Colonic mucosa (tissue), 4 donors: ENCODE results near the gene DENND1A. TPM values are rescaled to one million over a fixed set of nuclear protein-coding genes. Genes with fewer than 3 reads are reported as not detected.

Experiments used
- DNase-seq: peaks from one replicate; pipeline ENCODE4 v3.0.0-alpha.2; 2020
- H3K27ac ChIP-seq: fragments of 200-600 bp; one replicate; pipeline ENCODE4 v1.8.0; 2021
- H3K27me3 ChIP-seq: fragments of 200-600 bp; one replicate; pipeline ENCODE4 v1.8.0; 2021
- H3K36me3 ChIP-seq: fragments of 200-600 bp; one replicate; pipeline ENCODE4 v1.8.0; 2021
- H3K4me1 ChIP-seq: fragments of 200-600 bp; one replicate; pipeline ENCODE4 v1.8.0; 2021; ENCODE audit warnings: mild to moderate bottlenecking
- H3K4me3 ChIP-seq: fragments of 200-600 bp; one replicate; pipeline ENCODE4 v1.8.0; 2021
- H3K9ac ChIP-seq, 2 donors: one replicate each; pipeline ENCODE4 v1.7.0; 2013; ENCODE audit warnings: control low read depth in 2 of 2, low read depth in 2 of 2, low read length in 2 of 2
- H3K9me3 ChIP-seq: fragments of 200-600 bp; one replicate; pipeline ENCODE4 v1.8.0; 2021
- intact Hi-C: fragments of 100-400 bp; cut with DNase I; formaldehyde crosslinking; loops from one replicate; pipeline ENCODE4 v1.14.1; 2022
- total RNA-seq, 2 donors: library from RNA; stranded (reverse); fragmentation: NEBNext Ultra II Directional in 1 of 2; extraction: Animal tissue kit (Norgen Biotek cat#: 25700) in 1 of 2; gene quantifications; one replicate each; pipeline ENCODE4 v1.2.1, GENCODE V29; 2021
- TF ChIP-seq, protein P1 (sequence below): fragments of 200-600 bp; IDR thresholded peaks from one replicate; pipeline ENCODE4 v1.8.0; 2022; ENCODE audit warnings: antibody characterized with exemption, mild to moderate bottlenecking
- donor health status: healthy.
- donor health status: DM: no; HTN: no; CAD: no.
- donor health status: DM: no; HTN: no; CAD: no.

The DENND1A gene
- total RNA-seq, 2 donors from 2014 or later = 34.3 to 39.9 TPM

DNA sequence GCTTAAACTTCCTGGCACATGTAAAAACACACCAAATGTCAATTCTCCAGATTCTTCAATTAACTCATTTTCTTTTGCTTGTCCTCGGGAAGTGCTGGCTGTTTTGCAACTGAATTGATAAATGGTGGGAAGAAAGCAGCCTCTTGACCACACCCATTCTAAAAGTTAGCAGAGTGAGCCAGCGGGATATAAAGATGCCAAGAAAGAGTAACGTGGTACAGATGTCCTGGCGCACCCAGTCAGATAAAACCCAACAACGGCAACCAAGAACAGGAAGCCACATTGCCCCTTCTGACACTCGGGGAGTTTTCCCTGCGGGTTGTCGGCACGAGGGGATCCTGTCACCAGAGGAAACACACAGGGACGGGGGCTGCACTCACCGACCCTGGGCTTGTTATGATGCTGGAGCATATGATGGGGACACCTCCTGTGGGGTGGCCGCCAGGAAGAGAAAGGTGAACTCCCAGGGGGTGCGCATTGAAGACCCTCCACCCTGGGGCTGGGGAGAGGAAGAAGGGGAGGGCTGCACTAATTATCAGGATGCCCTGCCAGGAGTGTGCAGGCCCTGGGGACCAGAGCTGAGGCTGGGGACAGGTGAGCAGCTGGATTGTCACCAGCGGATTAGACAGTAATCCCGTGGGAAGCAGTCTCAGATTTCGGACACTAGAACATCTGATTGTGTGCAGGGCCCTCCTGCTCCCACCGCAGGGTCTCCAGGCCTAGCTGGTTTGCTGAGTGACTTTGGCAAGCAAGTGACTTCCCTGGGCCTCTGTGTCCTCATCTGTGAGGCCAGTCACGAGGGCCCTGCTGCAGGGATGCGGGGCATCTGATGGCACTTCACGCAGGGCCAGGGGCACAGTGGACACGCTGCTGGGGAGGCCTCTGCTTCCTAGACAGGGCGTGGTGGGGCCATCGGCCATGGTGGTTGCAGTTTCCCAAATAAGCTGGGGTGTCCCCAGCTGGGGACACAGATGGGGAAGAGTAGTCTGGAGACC, 514.7 kb downstream of the DENND1A start:
- Histone ChIP-seq H3K9ac (no peak overlapping the region), H3K9me3 (no peaks in the 10 kb centered on the region), H3K27ac (no peak overlapping the region), H3K4me1 (no peaks in the 10 kb centered on the region), H3K27me3 (no peaks in the 10 kb centered on the region), H3K4me3 (no peak overlapping the region), H3K36me3 (no peaks in the 10 kb centered on the region)
- no peak for DNase-seq
- TF ChIP-seq, protein P1, sequence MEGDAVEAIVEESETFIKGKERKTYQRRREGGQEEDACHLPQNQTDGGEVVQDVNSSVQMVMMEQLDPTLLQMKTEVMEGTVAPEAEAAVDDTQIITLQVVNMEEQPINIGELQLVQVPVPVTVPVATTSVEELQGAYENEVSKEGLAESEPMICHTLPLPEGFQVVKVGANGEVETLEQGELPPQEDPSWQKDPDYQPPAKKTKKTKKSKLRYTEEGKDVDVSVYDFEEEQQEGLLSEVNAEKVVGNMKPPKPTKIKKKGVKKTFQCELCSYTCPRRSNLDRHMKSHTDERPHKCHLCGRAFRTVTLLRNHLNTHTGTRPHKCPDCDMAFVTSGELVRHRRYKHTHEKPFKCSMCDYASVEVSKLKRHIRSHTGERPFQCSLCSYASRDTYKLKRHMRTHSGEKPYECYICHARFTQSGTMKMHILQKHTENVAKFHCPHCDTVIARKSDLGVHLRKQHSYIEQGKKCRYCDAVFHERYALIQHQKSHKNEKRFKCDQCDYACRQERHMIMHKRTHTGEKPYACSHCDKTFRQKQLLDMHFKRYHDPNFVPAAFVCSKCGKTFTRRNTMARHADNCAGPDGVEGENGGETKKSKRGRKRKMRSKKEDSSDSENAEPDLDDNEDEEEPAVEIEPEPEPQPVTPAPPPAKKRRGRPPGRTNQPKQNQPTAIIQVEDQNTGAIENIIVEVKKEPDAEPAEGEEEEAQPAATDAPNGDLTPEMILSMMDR = no peak
- intact Hi-C loops = no loop called here

DNA sequence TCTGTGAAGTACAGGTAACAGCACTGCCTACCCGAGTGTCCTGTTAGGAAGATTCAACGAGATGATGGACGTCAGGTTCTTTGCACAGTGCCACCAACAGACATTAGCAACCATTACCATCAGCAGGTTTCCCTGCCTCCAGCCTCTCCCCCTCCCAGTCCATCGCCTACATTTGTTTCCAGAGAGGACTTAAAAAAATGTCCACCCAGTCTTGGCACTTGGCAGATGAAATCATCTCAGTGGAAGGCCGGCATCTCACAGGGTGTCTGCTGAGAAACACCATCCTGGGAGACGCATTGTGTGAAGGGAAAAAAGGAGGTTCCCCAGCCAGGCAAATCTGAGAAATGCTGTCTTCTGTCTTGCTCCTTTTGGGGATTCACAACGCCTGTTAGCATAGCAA, 515.7 kb downstream of the DENND1A start:
- Histone ChIP-seq H3K9ac (no peak overlapping the region), H3K9me3 (no peaks in the 10 kb centered on the region), H3K27ac (no peak overlapping the region), H3K4me1 (no peaks in the 10 kb centered on the region), H3K27me3 (no peaks in the 10 kb centered on the region), H3K4me3 (no peak overlapping the region), H3K36me3 (no peaks in the 10 kb centered on the region)
- TF ChIP-seq, protein P1 = no peak
- intact Hi-C loops = no loop called here
- no peak for DNase-seq

DNA sequence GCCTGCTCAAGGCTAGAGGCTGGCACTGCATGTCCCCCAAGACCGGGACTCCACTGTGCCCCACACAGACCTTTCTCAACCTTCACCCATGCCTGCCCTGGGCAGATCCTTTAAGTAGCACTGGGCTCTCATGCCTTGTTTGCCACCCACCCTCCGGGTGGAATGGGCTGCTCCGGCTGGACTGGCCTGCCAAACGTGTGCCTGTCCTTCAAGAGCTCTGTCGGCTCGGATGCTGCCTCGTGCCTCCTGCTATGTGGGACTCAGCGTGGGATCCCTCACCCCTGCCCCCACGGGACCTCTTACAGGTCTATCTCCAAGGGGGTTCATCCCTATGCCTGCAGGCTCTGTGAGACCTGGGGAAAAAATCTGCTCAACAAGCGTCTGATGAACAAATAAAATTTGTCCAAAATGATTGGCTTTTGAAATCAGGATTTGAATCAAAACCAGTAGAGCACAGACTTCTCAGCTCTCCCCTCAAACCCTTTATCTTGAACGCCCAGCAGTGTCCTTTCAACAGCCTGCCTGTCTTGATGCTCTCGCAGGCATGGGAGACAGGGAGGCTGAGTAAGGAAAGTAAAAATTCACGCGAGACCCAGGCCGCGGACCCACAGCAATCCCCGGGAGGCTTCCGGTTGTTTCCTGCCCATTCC, 517.6 kb downstream of the DENND1A start:
- Histone ChIP-seq H3K27me3 (no peaks in the 10 kb centered on the region), H3K4me1 (no peaks in the 10 kb centered on the region), H3K4me3 (no peak overlapping the region), H3K9ac (no peak overlapping the region), H3K36me3 (no peaks in the 10 kb centered on the region), H3K27ac (no peak overlapping the region), H3K9me3 (no peaks in the 10 kb centered on the region)
- DNase-seq = no peak
- TF ChIP-seq, protein P1 = no peak
- intact Hi-C loops = no loop called here

DNA sequence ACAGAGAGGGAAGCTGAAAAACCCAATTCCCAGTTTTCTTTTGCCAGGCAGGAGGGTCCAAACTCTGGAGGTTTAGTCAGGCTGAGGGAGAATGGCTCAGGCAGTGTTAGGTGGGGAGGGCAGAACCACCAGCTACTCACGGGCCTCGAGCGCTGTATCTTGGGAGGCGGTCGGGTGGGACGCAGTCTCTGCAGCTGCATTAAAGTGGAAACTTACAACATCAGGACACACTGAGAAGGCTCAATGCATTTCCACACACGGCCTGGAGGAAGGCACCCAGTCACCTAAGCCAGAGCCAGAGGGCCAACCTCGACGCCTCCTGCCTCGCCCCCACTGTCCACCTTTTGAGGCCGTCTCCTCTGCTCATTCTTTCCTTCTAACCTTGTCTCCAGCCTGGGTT, 518.3 kb downstream of the DENND1A start:
- Histone ChIP-seq H3K9me3 (no peaks in the 10 kb centered on the region), H3K27ac (no peak overlapping the region), H3K9ac (no peak overlapping the region), H3K36me3 (no peaks in the 10 kb centered on the region), H3K27me3 (no peaks in the 10 kb centered on the region), H3K4me1 (no peaks in the 10 kb centered on the region), H3K4me3 (no peak overlapping the region)
- no peak for DNase-seq
- TF ChIP-seq, protein P1 = no peak
- intact Hi-C loops = no loop called here

DNA sequence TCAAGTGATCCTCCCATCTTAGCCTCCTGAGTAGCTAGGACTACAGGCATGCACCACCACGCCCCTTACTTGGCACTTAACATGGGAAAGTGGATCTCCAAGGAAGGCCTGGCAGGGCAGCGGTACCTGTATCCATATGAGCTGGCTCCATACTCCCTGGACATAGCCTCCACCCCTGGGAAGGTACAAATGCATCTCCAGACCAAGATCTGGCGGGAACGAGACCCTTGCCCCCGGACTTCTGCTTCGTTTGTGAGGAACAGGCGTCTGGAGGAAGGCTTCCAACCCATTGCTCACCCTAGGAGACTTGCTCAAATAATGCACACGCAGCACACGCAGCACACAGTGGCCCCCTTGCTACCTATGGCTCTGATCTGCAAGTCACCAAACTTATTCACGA, 518.7 kb downstream of the DENND1A start:
- Histone ChIP-seq H3K4me3 (no peak overlapping the region), H3K4me1 (no peaks in the 10 kb centered on the region), H3K9ac (no peak overlapping the region), H3K36me3 (no peaks in the 10 kb centered on the region), H3K9me3 (no peaks in the 10 kb centered on the region), H3K27ac (no peak overlapping the region), H3K27me3 (no peaks in the 10 kb centered on the region)
- intact Hi-C loops = no loop called here
- DNase-seq = no peak
- TF ChIP-seq, protein P1 = no peak
